ENCODE measurements around the gene LASP1NB.

The LASP1NB gene

GRCh38 chr17:38898812-38899348 is 26.5 kb upstream of the LASP1NB start:
- Mint-ChIP-seq H3K4me3 (peak overlapping the region; percentile 55), H3K4me1 (peaks cover 42% of the 10 kb centered on the region), H3K27me3 (no peaks in the 10 kb centered on the region), H3K36me3 (ENCODE audit: low read depth) (peaks cover 53% of the 10 kb centered on the region), H3K27ac (peak overlapping the region; percentile 93), H3K9me3 (no peaks in the 10 kb centered on the region)
- peak; percentile 68 for DNase-seq
- POLR2A ChIA-PET, result interaction anchor here (0.6 to 6.7 kb wide), 22 partner anchors 9 to 254 kb away, joined by 3 to 256 read pairs (median 7); partner anchors contain the start of genes CWC25, FBXO47, LASP1 and LASP1NB
- intact Hi-C loops (cut with micrococcal nuclease), result loop anchor here (1.0 to 2.0 kb wide), 5 partner anchors 15 to 99 kb away; partner anchors contain the start of genes CWC25 and RPL23
- peak; percentile 93 for ATAC-seq (ENCODE audit: low read depth)
- CTCF ChIA-PET, result interaction anchor here (0.7 to 3.4 kb wide), 5 partner anchors 13 to 84 kb away, joined by 3 to 21 read pairs (median 3); partner anchors contain the start of gene LASP1
- TF ChIP-seq CTCF (IDR thresholded peaks at IDR 0.05), result no peak

DNA sequence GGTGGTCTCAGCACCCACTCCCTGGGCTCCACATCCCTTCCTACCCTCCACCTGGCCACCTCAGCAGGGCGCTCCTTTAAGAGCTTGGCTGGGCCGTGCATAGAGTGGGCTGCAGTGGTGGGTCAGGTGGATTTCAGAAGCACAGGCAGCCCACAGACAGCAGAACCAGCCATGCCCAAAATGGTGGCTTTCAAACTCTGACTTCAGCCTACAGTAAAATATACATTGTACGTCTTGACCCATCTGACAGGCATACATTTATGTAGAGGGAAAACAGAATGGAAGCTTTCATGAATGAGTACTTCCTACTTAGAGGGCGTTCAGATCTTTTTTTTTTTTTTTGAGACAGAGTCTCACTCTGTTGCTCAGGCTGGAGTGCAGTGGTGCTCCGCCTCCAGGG is 26.0 kb upstream of the LASP1NB start:
- H3K4me3 Mint-ChIP-seq, result peak overlapping the region; percentile 55
- CTCF ChIA-PET, result interaction anchor here (0.7 to 3.4 kb wide), 3 partner anchors 14 to 32 kb away, joined by 3 to 21 read pairs (median 4); partner anchors contain the start of gene LASP1
- TF ChIP-seq CTCF (IDR thresholded peaks at IDR 0.05), result no peak
- POLR2A ChIA-PET, result interaction anchor here (0.6 to 6.7 kb wide), 19 partner anchors 8 to 253 kb away, joined by 3 to 256 read pairs (median 7); partner anchors contain the start of genes CWC25, FBXO47, LASP1 and LASP1NB
- H3K36me3 Mint-ChIP-seq (ENCODE audit: low read depth), result peaks cover 51% of the 10 kb centered on the region
- intact Hi-C loops (cut with micrococcal nuclease), result loop anchor here (2.0 kb wide), 1 partner anchor 75 kb away; the partner anchor contains the start of gene CWC25
- peak overlapping the region; percentile 93 for H3K27ac Mint-ChIP-seq
- no peaks in the 10 kb centered on the region for H3K27me3 Mint-ChIP-seq
- no peak for ATAC-seq (ENCODE audit: low read depth)
- DNase-seq, result no peak
- peaks cover 42% of the 10 kb centered on the region for H3K4me1 Mint-ChIP-seq
- no peaks in the 10 kb centered on the region for H3K9me3 Mint-ChIP-seq

GRCh38 chr17:38900978-38901656 is 24.3 kb upstream of the LASP1NB start:
- no peak for ATAC-seq (ENCODE audit: low read depth)

GRCh38 chr17:38903404-38903803 is 22.0 kb upstream of the LASP1NB start:
- POLR2A ChIA-PET, result interaction anchor here (0.7 to 1.0 kb wide), 2 partner anchors 10 to 40 kb away, joined by 3 read pairs; no protein-coding TSS in a partner anchor
- peaks cover 48% of the 10 kb centered on the region for H3K36me3 Mint-ChIP-seq (ENCODE audit: low read depth)
- no peak overlapping the region for H3K4me3 Mint-ChIP-seq
- intact Hi-C loops (cut with micrococcal nuclease), result no loop called here
- no peak overlapping the region for H3K27ac Mint-ChIP-seq
- DNase-seq (no peak), ATAC-seq (ENCODE audit: low read depth) (no peak)
- H3K4me1 Mint-ChIP-seq, result peaks cover 59% of the 10 kb centered on the region
- no peaks in the 10 kb centered on the region for H3K27me3 Mint-ChIP-seq
- no peak for TF ChIP-seq CTCF (IDR thresholded peaks at IDR 0.05)
- H3K9me3 Mint-ChIP-seq, result no peaks in the 10 kb centered on the region
- CTCF ChIA-PET, result no interaction called here

More at GRCh38 chr17:38900978-38901656, 24.3 kb upstream of the LASP1NB start:
- TF ChIP-seq CTCF (IDR thresholded peaks at IDR 0.05), result no peak
- Mint-ChIP-seq H3K27ac (peak overlapping the region; percentile 68), H3K27me3 (no peaks in the 10 kb centered on the region), H3K4me1 (peaks cover 52% of the 10 kb centered on the region), H3K4me3 (no peak overlapping the region), H3K36me3 (ENCODE audit: low read depth) (peaks cover 51% of the 10 kb centered on the region), H3K9me3 (no peaks in the 10 kb centered on the region)
- POLR2A ChIA-PET, result interaction anchor here (0.8 to 6.7 kb wide), 3 partner anchors 30 to 199 kb away, joined by 3 to 256 read pairs (median 85); partner anchors contain the start of genes LASP1 and RPL23
- no peak for DNase-seq
- CTCF ChIA-PET, result interaction anchor here (1.5 kb wide), 1 partner anchor 82 kb away, joined by 5 read pairs; no protein-coding TSS in a partner anchor
- intact Hi-C loops (cut with micrococcal nuclease), result no loop called here

- Mint-ChIP-seq H3K36me3 (ENCODE audit: low read depth) (peaks cover 49% of the 10 kb centered on the region), H3K27ac (peak overlapping the region; percentile 61), H3K4me3 (no peak overlapping the region), H3K27me3 (no peaks in the 10 kb centered on the region), H3K9me3 (no peaks in the 10 kb centered on the region), H3K4me1 (peaks cover 51% of the 10 kb centered on the region)
- ChIA-PET POLR2A (interaction anchor here (0.6 to 0.9 kb wide), 3 partner anchors 33 to 201 kb away, joined by 3 to 4 read pairs (median 3); partner anchors contain the start of gene RPL23), CTCF (no interaction called here)
- DNase-seq (no peak), ATAC-seq (ENCODE audit: low read depth) (no peak)
- intact Hi-C loops (cut with micrococcal nuclease), result no loop called here
- TF ChIP-seq CTCF (IDR thresholded peaks at IDR 0.05), result no peak
These were observed 20.5 kb upstream of the LASP1NB start for GRCh38 chr17:38904892-38905291.

All from activated B cell treated with CpG ODN at 0.5 μM for 24 hours (primary cell).